ENCODE measurements around the gene ATOH8.

DNA sequence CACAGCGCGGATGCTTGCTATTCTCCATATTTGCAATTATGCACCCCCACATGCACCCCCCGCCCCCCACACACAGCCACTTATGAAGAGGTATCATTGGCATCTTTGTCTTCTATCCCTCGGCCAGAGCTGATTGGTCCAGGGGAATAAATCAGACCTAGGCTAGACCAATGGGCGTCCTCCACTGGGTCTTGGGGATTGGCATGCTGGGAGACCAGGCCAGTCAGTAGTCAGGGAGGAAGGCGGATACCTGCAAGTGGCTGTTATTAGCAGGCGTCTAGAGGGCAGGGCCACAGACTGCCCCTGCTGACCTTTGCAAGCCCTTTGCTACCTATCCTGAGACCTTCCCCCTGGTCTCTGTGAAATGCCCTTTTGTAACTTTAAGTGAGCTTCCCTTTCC lies 30.0 kb downstream of the ATOH8 start:
- TF ChIP-seq, protein P1, sequence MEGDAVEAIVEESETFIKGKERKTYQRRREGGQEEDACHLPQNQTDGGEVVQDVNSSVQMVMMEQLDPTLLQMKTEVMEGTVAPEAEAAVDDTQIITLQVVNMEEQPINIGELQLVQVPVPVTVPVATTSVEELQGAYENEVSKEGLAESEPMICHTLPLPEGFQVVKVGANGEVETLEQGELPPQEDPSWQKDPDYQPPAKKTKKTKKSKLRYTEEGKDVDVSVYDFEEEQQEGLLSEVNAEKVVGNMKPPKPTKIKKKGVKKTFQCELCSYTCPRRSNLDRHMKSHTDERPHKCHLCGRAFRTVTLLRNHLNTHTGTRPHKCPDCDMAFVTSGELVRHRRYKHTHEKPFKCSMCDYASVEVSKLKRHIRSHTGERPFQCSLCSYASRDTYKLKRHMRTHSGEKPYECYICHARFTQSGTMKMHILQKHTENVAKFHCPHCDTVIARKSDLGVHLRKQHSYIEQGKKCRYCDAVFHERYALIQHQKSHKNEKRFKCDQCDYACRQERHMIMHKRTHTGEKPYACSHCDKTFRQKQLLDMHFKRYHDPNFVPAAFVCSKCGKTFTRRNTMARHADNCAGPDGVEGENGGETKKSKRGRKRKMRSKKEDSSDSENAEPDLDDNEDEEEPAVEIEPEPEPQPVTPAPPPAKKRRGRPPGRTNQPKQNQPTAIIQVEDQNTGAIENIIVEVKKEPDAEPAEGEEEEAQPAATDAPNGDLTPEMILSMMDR (IDR thresholded peaks at IDR 0.05) = no peak
- no peak for TF ChIP-seq POLR2A (IDR thresholded peaks at IDR 0.05)

Measured in heart left ventricle (tissue), 13 donors.